Activated CD4-positive, alpha-beta T cell treated with anti-CD3 and anti-CD28 coated beads, Interleukin-2, amount 50 U/mL, for 4 hours (primary cell): Measurements from ENCODE around the gene ARHGEF4.

Experiments
- DNase-seq, 2 experiments: peaks; one replicate each; pipeline ENCODE4 v3.0.0-alpha.2; 2020

ARHGEF4 gene

GRCh38 chr2:130820279-130820861, 16.3 kb upstream of the ARHGEF4 start:
- DNase-seq: no peak

DNA sequence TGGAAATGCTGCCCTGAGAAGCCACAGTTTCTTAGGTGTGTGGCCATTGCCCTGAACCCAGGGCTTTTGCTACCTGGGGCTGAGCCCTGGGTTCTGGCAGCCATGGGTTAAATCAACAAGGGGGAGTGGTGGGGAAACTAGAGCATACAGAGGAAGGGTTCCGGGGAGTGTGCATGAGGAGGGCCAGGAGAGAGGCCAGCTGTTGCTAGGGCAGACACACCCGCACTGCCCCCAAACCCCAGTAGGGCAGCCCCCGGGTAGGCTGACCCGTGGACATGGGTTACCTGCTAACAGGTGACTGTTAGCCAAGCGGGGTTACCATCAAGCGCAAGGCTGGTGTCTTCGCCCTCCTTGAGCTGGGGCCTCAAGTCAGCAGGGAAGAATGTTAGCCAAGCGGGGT, 14.8 kb upstream of the ARHGEF4 start:
- DNase-seq: no peak

- no peak for DNase-seq
Observed at GRCh38 chr2:130822766-130823165, 13.9 kb upstream of the ARHGEF4 start.

DNA sequence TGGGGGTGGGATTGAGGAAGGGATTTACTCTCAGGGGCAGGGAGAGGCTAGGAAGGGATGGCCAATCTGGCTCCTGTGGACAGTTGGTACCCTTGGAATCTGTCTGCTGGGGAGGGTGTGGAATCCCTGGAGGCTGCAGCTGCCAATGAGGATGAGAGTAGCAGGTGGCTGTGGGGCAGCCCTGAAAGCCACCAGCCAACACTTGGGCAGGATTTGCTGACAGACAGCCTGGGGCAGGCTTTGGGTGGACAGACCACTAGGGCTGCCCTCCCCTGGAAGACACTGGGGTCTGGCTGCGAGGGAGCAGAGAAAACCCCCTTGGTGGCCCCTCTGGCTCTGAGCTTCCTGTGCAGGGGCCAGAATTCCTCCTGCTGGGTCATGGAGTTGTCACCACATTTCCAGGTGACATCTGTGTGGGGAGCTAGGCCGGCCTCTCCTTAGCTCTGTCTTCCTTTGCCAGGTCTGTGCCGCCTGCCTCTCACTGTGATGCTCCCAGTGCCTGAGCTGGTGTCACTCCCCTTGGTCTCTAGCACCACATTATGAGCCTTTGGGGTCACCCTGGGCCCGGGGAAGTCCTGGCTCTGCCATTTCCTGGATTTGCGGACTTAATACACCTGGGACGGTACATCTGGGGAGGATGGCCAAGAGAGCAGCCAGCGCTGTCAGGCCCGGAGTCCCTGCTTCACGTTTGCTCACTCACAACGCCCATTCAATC, 13.4 kb upstream of the ARHGEF4 start:
- no peak for DNase-seq

DNA sequence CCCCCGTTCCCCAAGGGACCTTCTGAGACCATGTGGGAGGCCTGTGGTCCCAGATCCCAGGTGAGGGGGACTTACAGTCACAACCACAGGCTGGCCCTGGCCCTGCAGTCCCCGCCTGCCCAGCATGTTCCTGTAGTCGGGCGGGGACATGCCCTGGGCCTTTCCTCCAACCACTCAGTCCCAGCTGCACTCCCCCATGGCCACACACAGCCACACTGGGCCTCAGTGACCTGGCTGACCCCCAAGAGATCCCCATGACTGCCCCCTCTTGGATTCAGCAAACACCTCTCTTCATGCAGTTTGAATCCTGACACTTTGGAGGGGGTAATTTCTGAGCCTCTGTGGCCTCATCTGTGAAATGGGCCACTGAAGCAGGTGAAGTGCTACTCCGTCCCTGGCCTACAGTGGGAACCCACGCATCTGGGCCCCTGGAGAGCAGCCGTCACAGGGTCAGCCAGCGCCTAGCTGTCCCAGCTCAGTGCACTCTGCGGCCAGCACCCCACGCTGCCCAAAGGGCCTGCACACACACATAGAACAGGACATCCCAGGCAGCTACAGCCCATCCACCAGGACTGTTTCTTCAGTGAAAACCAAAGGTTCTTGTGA, 12.7 kb upstream of the ARHGEF4 start:
- peak in 1 of 2 experiments; percentile 10 for DNase-seq

DNA sequence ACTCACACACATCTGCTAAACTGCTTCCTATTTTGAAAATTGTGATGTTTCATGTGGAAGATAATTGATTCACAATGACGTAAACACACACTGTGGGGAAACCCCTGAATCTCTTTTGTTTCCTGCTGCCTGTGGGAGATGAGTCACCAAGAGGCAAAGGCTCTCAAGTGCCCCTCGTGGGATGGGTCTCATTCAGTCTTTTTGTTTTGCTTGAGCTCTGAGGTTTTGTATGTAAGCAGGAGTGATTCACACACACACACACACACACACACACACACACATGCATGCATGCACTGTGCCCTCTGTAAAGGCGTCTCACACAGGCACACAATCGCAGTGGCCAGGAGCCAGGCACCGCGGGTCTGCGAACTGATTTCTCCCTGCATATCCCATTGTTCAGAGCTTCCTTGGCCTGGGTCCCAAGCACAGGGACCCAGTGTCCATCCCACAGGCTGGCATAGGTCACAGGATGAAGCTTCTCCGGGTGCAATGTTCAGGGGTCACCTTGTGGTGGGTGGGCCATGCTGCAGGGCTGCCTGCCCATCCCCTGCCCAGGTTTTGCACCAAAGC, 12.1 kb upstream of the ARHGEF4 start:
- peak; percentile 61 to 66 for DNase-seq

- no peak for DNase-seq
Observed at GRCh38 chr2:130825231-130825965, 11.3 kb upstream of the ARHGEF4 start.

DNA sequence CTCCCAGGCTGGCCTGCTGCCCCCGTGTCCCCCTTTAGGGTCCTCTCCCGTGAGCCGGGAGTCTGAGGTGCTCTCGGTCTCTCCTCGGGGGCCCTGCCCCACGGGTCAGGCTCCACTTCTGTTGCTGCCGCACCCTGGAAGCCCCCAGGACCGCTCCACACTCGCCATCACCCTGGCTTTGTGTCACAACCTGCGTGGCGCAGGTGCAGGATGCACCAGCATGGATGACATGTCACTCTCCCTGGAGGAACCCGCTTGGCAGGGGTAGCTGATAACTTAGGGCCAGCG, 10.8 kb upstream of the ARHGEF4 start:
- no peak for DNase-seq

DNA sequence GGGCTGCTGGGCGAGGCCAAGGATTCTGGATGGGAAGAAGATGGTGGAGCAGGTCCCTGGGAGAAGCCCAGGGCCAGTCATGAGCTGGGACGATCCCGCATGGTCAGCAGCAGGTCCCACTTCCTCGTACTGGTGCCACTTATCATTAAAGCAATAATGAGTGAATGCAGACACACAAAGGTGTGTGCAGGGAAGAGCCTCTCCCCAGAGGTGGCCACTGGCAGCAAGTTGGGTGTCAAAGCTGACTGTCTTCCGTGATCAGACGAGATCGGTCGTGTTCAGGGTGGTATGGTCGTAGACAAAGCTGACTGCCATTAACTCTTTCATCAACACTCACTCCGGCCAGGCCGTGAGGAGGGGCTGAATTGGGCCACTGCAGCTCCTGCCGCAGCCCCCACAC, 10.3 kb upstream of the ARHGEF4 start:
- no peak for DNase-seq

DNA sequence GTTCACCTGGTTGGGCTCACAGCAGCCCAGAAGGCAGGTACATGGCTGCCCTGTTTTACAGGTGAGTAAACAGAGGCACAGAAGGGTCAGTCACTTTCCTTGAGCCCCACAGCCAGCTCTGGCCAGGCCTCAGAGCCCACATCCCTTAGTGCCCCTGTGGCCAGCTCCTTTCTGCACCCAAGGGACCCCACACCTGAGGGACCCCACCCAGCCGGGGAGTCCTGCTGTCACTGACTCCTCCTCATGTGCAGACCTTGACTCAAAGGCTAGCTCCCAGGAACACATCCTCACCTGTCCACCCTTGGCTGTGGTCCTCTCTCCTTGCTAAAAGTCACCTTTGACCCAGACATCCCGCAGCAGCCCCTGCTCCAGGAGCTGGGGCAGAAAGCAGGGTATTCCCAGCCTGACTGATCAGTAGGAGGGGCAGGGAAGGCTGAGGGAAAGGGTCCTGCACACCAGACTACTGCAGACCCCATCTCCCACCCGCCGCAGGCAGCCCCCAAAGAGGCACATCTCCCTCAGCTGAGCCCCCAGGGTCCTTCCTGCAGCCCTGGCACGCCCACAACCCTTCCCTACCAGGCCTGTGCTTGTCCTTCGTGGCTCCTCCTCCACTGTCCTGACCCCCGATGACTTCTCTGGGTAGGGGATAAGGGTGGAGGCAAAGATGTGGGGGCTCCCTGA, 9.8 kb upstream of the ARHGEF4 start:
- DNase-seq: no peak

DNA sequence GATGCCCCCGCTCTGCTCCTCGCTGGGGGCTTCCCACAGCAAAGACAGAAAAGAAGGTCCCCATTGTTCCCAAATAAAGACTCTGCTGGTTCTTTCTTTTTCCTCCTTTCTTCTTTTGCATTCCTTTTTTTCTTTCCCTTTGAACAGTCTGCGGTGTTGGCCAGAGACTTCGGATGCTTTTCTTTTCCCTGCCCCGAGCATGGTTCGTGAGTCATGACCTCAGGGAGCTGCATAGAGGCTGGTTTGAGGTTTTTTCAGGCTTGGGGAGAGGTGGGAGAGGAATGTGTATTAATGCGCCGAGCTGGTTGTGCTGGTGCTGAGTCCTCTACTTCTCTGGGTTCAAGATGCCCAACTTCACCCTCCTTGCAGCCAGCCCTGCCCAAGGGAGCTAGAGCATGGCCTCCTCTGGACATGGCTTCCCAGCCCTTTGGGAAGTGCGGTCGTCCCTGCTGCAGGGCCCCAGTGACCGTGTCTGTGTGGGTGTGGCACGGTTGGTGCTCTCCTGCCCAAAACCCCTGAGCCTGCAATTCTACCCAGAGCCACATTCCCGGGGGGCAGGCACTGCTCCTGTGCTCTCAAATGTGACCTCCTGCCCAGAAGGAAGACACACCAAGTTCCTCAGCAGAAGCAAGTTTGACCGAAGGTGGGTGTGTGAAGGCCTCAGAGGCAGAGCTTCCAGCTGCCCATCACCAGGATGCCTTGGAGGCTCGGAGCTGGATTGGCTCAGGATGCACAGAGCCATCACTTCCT, 9.0 kb upstream of the ARHGEF4 start:
- DNase-seq: no peak

GRCh38 chr2:130828461-130828860, 8.3 kb upstream of the ARHGEF4 start:
- DNase-seq: no peak

DNA sequence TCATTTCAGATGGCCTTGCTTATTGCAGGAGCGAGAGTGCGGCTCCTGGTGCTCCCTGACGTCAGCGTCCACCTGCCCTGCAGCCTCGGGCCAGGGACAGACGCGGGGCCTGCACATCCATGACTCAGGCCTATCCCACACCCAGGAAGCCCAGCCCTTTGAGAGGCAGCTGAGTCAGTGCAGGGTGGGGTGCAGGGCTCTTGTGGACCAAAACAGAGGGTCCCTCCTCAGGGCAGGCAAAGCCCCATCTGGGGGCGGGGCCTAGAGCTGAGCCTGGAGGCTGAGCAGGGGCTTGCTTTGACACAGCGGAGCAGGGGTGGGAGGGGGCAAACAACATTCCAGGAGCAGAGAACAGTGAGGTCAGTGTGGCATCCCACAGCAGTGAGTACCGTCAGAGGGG, 7.7 kb upstream of the ARHGEF4 start:
- DNase-seq: no peak

GRCh38 chr2:130830538-130830937, 6.2 kb upstream of the ARHGEF4 start:
- DNase-seq: no peak

- no peak for DNase-seq
Observed at GRCh38 chr2:130831356-130831755, 5.4 kb upstream of the ARHGEF4 start.

DNA sequence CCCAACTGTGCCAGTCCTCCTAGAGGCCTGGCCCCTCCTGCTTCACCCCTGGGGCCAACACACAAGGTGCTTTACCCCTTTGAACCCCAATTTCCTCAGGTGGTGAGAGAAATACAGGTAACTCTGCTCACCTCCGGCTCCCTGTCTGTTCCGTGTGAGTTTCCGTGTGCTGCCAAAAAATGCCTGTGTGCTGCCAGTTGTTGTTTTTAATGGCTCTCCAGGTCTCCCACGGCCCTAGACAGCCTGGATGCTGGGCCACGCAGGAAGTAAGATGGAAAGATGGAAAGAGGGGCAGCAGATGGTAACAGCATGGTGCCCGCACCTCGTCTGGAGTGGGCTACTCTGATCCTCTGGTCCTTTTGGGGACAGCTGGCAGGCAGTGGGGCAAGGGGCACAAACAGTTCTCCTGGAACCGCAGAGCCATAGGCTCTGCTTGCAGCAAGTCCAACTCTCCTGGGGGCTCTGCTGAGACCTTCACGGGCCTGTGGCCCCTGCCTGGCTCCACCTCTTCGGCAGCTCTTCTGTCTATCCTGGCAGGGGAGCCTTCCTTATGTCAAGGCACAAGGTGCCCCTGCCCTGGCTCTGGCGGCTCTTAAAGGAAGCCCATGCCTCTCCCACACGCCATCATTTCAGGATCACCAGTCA, 4.3 kb upstream of the ARHGEF4 start:
- no peak for DNase-seq

DNA sequence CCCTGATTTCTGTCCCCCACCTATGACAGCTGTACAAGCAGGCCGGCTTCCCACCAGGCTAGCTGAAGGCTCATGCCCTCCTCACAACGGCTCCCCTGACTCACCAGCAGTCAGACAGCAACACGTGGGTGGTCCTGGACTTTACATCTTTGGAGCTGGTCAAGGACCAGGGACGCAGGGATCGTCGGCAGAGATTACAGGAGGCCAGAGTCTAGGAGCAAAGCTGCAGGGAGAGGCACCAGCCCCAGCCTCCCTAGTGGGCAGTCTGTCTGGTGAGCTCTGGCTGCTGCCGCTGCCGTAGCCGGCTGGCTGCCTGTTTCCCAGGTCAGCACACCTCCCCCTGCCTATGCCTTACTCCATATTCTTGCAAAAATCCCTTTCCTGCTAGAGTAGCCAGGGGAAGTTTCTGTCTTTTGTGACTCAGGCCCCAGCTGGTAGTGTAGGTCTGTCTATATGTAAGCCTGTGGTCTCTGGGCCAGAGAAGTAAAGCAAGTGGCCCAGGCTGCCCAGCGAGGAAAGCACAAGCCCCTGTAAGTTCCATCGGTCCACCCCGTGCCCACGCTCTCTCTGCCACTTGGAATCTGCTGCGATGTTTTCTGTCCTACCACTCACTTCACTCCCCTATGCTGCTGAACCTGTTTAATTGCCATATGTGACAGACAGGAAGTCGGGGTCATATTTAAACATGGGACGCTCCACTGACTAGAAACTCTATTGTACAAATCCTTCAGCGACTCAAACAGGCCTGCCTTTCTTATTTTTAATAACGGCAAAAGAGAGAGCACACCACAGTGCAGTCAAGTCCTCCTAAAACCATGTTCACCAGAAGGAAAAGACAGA, 2.4 kb upstream of the ARHGEF4 start:
- no peak for DNase-seq

- no peak for DNase-seq
Observed at GRCh38 chr2:130834931-130835765, 1.6 kb upstream of the ARHGEF4 start.

GRCh38 chr2:130835766-130836015, 1.0 kb upstream of the ARHGEF4 start:
- no peak for DNase-seq

- no peak for DNase-seq
Observed at GRCh38 chr2:130837175-130837810, 579 bp downstream of the ARHGEF4 start.
